IMR-90 (cell line): ENCODE data around the gene PI4KA.

Experiments used
- CEBPB ChIP-seq: IDR thresholded peaks from 2 replicates; pipeline ENCODE4 v1.6.1; 2012; ENCODE audit warnings: low read depth, low read length, improper control_type of control experiment
- FOS ChIP-seq: fragments of 150-350 bp; IDR thresholded peaks from 2 replicates; pipeline ENCODE4 v1.6.1; 2016; ENCODE audit warnings: low read depth, low read length
- MAZ ChIP-seq: IDR thresholded peaks from 2 replicates; pipeline ENCODE4 v1.6.1; 2012; ENCODE audit warnings: low read depth, mild to moderate bottlenecking, low read length, improper control_type of control experiment, moderate library complexity, borderline replicate concordance
- POLR2A ChIP-seq: IDR thresholded peaks from 2 replicates; pipeline ENCODE4 v1.6.1; 2012; ENCODE audit warnings: mild to moderate bottlenecking, low read depth, low read length
- RAD21 ChIP-seq: IDR thresholded peaks from 2 replicates; pipeline ENCODE4 v1.6.1; 2012; ENCODE audit warnings: low read length, improper control_type of control experiment
- RFX5 ChIP-seq: IDR thresholded peaks from 2 replicates; pipeline ENCODE4 v1.8.0; 2012; ENCODE audit warnings: low read depth, mild to moderate bottlenecking, low read length, moderate library complexity
- SMC3 ChIP-seq: fragments of 150-350 bp; IDR thresholded peaks from 2 replicates; pipeline ENCODE4 v1.6.1; 2016; ENCODE audit warnings: low read depth, mild to moderate bottlenecking, antibody characterized with exemption, low read length, moderate library complexity
- TF ChIP-seq, protein P1 (sequence below): conservative IDR thresholded peaks from 2 replicates; pipeline ENCODE4 v1.5.1; 2012; ENCODE audit warnings: mild to moderate bottlenecking, low read depth, low read length, improper control_type of control experiment
- TF ChIP-seq, protein P2 (sequence below): fragments of 150-350 bp; IDR thresholded peaks from 2 replicates; pipeline ENCODE4 v1.6.1; 2017; ENCODE audit warnings: mild to moderate bottlenecking, antibody characterized with exemption, low read length, low read depth

DNA sequence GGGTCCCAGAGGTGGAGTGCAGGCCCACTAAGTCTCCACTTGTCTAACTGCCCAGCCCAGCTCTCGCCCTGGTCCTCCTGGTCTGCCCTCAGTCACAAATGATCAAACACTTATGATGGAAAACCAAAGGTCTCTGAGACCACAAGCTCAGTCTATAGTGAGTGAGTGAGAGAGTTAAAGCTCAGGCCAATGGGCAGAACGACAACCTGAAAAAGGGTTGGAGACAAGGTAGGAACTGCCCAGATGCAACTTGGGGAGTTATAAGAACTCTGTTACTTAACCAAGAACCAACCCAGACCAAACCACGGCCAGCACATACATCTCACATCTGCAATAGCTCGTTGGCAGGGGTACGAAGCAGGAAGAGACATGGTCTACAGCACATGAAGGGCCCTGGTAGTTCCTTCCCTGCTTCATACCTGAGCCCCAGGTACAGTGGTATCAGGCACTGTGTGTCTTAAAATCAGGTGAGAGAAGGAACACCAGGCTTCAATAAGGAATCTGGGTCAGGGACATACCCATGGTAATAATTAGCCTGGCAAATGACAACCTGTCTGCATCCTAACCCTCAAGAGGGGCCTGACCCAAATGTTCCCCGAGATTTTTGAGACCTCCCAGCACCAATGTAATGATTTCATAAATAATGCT lies 48.9 kb downstream of the PI4KA start:
- TF ChIP-seq, protein P1, sequence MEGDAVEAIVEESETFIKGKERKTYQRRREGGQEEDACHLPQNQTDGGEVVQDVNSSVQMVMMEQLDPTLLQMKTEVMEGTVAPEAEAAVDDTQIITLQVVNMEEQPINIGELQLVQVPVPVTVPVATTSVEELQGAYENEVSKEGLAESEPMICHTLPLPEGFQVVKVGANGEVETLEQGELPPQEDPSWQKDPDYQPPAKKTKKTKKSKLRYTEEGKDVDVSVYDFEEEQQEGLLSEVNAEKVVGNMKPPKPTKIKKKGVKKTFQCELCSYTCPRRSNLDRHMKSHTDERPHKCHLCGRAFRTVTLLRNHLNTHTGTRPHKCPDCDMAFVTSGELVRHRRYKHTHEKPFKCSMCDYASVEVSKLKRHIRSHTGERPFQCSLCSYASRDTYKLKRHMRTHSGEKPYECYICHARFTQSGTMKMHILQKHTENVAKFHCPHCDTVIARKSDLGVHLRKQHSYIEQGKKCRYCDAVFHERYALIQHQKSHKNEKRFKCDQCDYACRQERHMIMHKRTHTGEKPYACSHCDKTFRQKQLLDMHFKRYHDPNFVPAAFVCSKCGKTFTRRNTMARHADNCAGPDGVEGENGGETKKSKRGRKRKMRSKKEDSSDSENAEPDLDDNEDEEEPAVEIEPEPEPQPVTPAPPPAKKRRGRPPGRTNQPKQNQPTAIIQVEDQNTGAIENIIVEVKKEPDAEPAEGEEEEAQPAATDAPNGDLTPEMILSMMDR, result no peak
- TF ChIP-seq POLR2A (no peak), RAD21 (no peak), CEBPB (no peak), FOS (no peak), RFX5 (no peak), SMC3 (no peak), MAZ (no peak)
- TF ChIP-seq, protein P2, sequence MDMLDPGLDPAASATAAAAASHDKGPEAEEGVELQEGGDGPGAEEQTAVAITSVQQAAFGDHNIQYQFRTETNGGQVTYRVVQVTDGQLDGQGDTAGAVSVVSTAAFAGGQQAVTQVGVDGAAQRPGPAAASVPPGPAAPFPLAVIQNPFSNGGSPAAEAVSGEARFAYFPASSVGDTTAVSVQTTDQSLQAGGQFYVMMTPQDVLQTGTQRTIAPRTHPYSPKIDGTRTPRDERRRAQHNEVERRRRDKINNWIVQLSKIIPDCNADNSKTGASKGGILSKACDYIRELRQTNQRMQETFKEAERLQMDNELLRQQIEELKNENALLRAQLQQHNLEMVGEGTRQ, result no peak
